OCI-LY1 (cell line): ENCODE data around the gene CDH26.

ENCODE experiments used
- CTCF ChIP-seq: fragments of 200-600 bp; sonication (generic), shearing (Covaris generic); IDR thresholded peaks from 2 replicates; pipeline ENCODE4 v1.5.1; 2017; ENCODE audit warnings: mild to moderate bottlenecking, antibody characterized with exemption, low read length, moderate library complexity, mixed read lengths
- EZH2 ChIP-seq: fragments of 200-600 bp; sonication (generic), shearing (Covaris generic); IDR thresholded peaks from 2 replicates; pipeline ENCODE4 v1.8.0; 2017; ENCODE audit warnings: borderline replicate concordance, mixed run types, mild to moderate bottlenecking, antibody characterized with exemption, low read length, moderate library complexity, mixed read lengths

DNA sequence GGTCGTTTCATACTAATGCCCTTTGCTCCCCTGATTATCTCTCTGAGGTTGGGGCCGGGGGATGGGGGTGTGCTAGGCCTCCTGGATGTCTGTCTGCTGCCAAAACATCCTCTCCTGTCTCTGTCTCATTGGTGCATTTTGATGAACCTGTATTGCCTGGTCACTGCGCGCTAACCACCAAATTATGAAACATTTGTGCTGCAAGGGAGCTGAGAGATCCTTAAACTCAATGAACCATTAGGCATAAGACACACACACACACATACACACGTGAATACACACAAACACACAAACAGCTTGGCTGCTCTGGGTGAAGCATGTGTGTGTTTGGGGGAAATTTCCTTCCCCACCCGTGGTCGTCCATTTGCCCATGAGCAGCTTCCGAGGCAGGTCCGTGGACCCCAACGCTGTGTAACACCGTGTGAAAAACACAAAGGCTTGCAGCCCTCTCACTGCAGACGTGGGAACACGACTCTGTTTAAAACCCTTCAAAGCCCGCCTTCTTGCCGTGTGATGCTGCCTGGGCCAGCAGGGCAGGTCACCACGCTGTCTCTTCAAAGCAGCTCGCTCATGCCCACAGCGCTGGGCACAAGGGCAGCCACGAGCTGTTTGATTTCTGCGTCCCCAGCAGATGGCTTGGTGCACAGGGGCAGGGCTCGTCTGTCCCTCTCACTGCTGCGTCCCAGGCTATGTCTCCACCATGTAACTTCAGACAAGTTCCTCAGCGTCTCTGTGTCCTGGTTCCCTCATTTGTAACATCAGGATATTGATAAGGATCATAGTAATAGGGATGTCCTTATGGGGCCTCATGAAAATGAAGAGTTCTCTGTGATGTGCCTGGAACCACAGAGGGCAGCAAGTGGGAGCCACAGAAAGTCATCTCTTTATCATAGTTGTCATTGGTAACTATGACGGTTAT, 96.8 kb downstream of the CDH26 start:
- TF ChIP-seq CTCF, result no peak
- TF ChIP-seq EZH2, result no peak
